GOT3 (cell line): ENCODE measurements around the gene RPUSD4.

Experiments used
- DNase-seq: peaks from one replicate; lab custom pipeline; 2025; ENCODE audit warnings: mixed read lengths; lab: John Stamatoyannopoulos, UW

The RPUSD4 gene

GRCh38 chr11:126182787-126183445 is 28.5 kb downstream of the RPUSD4 start:
- no peak for DNase-seq

DNA sequence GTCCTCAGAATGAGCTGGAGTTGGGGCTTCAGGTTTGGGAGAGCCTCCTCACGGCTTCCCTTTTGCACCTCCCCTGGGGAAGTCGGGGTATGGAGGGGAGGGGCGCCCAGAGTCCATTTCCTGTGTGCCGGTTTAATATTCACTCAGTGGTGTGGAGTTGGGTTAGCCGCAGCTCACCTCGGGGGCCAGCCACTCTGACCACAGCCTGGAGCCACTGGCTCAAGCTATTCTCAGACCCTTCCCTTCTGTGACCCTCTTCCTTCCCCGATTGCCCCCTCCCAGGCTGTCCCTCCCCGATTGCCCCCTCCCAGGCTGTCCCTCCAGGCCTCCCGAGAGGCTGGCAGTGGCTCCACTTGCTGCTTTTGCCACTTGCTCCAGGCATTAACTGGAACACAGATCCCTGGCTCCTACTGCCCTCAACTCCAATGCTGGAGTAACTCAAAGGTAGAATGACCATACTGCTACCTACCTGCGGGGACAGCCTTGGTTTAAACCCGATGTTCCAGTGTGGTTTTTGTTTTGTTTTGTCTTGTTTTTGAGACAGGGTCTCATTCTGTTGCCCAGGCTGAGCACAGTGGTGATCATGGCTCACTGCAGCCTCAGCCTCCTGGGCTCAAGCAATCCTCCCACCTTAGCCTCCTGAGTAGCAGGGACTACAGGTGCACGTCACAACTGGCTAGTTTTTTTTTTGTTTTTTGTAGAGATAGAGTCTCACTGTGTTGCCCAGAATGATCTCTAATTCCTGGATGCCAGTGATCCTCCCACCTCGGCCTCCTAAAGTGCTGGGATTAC is 29.3 kb downstream of the RPUSD4 start:
- DNase-seq, result no peak

- no peak for DNase-seq
These were observed 34.5 kb downstream of the RPUSD4 start for GRCh38 chr11:126176853-126177470.

GRCh38 chr11:126175393-126175792 is 36.1 kb downstream of the RPUSD4 start:
- no peak for DNase-seq

DNA sequence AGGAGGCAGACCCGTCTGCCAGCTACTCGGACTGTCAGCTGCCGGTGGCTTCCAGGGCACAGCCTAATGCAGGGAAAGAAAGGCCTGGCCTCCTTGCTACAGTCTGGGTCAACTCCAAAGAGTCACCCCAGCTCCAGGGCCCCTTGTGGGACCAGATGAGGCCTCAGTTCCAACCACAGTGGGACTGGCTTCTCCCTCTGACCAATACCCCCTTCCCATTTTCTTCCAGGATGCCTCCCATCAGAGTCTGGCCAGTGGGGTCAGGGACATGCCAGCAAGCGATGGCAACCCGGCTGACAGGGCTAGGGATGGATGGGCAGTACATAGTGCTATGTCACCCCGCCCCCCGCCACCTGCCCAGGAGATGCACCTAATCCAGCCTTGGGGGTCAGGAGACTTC is 36.6 kb downstream of the RPUSD4 start:
- no peak for DNase-seq

DNA sequence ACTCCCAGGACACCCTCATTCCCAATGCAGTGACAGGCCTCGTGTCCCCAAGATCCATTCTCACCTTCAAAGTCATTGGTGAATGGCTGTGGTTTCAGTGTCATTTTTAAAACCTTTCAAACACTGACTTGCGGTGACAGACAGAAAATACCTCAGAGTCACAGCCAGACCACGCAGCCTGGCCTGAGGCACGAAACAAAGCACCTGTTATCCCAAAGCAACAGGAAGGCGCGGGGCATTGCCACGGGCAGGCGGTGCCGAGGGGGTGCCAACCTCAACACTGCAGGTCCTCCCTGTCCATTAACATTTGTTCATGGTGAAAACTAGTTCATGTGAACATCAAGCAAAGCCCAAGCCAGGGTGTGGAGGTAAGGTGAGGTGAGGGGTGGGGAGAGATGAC is 38.2 kb downstream of the RPUSD4 start:
- no peak for DNase-seq

DNA sequence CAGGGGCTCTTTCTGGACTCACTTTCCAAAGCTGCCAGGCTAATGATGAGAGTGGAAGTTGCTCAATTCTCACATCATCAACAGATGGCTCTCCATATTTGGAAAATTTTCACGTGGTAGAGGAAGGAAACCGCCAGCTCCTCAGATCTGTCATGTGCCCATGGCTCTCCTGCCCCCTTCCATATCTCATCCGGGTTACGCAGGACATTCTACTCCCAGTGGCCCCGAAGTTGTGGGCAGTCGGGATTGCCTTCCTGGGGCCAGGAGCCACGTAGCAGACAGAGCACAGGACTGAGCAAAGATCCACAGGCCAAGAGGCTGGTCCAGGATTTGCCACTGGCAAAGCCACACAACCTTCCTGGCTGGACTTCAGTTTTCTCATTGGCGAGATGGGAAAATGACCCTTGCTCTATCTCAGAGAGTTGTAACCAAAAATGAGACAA is 38.8 kb downstream of the RPUSD4 start:
- DNase-seq, result no peak

DNA sequence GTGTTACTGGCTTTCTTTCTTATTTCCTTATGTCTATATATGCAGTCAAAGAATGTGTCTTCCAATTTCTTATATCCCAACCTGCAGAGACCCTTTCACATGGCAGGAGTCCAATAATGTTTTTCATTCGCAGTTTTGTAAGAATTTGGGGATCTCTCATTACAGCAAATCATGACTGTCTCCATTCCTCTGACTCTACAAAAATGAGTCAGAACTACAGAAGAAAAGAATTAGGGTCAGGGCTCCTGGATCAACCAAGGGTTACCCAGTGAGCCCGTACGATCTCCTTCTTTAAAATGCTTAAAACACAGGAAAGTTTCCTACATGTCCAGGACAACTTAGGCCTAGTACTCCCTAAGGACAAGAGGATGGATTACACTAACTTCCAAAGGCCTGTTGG is 42.2 kb downstream of the RPUSD4 start:
- DNase-seq, result no peak

- DNase-seq, result no peak
These were observed 44.0 kb downstream of the RPUSD4 start for GRCh38 chr11:126167488-126167887.

- no peak for DNase-seq
These were observed 45.0 kb downstream of the RPUSD4 start for GRCh38 chr11:126166413-126166812.

GRCh38 chr11:126165757-126166156 is 45.7 kb downstream of the RPUSD4 start:
- no peak for DNase-seq

GRCh38 chr11:126165311-126165720 is 46.1 kb downstream of the RPUSD4 start:
- no peak for DNase-seq

- no peak for DNase-seq
These were observed 46.7 kb downstream of the RPUSD4 start for GRCh38 chr11:126164781-126165180.

DNA sequence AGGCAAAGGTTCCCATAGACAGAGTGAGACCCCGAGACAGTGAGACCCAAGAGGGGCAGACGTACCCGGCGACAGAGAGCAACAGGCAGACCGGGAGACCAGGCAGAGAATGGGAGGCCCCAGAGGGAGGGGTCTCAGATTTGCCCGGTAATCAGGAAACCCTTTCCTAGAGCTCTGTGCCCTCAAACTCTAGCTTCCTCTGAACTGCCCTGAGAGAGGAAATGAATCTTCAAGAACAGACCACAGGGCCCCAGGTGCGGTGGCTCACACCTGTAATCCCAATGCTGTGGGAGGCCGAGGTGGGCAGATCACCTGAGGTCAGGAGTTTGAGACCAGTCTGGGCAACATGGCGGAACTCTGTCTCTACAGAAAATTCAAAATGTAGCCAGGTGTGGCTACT is 47.7 kb downstream of the RPUSD4 start:
- no peak for DNase-seq

DNA sequence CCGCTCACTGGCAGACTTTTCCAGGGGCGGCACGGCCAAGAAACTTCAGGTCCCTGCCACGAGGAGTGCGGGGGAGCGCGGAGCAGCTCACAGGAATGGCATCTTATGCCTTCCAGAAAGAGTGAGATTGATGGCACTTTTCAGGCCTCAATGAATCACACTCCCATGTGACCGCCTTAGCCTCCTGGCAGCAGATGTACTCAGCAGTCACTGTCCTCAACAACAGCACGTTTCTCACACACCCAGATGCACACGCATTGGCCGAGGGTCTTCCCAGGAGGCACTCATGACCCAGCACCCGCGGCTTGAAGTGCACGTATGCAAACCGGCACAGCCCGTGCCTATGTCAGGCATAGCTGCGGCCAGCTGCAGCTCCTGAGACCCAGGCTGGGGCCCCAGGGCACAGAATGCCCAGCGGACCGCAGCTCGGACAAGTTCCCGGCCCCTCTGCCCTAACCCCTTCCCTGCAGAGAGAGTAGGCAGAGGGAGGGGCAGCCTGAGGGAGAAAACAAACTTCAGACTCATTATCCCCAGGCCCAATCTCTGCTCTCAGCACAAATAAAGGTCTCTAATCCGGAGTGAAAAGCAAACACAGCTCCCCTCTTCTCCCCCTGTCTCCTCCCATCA is 48.3 kb downstream of the RPUSD4 start:
- DNase-seq, result peak; percentile 34

- no peak for DNase-seq
These were observed 49.0 kb downstream of the RPUSD4 start for GRCh38 chr11:126162306-126163030.

- no peak for DNase-seq
These were observed 50.4 kb downstream of the RPUSD4 start for GRCh38 chr11:126161023-126161391.

GRCh38 chr11:126160345-126161022 is 51.0 kb downstream of the RPUSD4 start:
- DNase-seq, result no peak

GRCh38 chr11:126159719-126160344 is 51.6 kb downstream of the RPUSD4 start:
- no peak for DNase-seq

- no peak for DNase-seq
These were observed 53.2 kb downstream of the RPUSD4 start for GRCh38 chr11:126158054-126158791.
